C4-2B (cell line): Measurements from ENCODE around the gene VDAC2.

Experiments used
- CTCF ChIP-seq: fragments of 450-650 bp; conservative IDR thresholded peaks from 2 replicates; pipeline ENCODE4 v1.5.1; 2017; ENCODE audit warnings: mild to moderate bottlenecking
- ZFX ChIP-seq: fragments of 450-650 bp; IDR thresholded peaks from 2 replicates; pipeline ENCODE4 v1.6.1; 2017

- TF ChIP-seq CTCF (no peak), ZFX (no peak)
Observed at GRCh38 chr10:75269605-75270004, 59.0 kb downstream of the VDAC2 start.
